Omental fat pad (tissue), 4 donors: ENCODE results near the gene CCDC178. TPM values are rescaled to one million over a fixed set of nuclear protein-coding genes. Genes with fewer than 3 reads are reported as not detected.

Experiments
- ATAC-seq: fragments of 150-250 bp; one replicate; pipeline ENCODE4 v1.9.1; 2016; ENCODE audit warnings: mild to moderate bottlenecking, moderate library complexity; ENCODE audit not compliant: low FRiP score
- DNase-seq: peaks from one replicate; pipeline ENCODE4 v3.0.0-alpha.2; 2019; ENCODE audit warnings: low spot score
- CTCF ChIP-seq, 3 donors: fragments of 450-650 bp; IDR thresholded peaks; one replicate each; pipeline ENCODE4 v1.5.1; 2016 to 2017; ENCODE audit warnings: antibody characterized with exemption in 3 of 3, mild to moderate bottlenecking in 3 of 3, moderate library complexity in 2 of 3
- total RNA-seq, 4 donors: library from RNA; depleted of rRNA; stranded (reverse); fragments of >200 nt; gene quantifications; one replicate each; pipeline ENCODE4 v1.1.0, GENCODE V29; 2016

Gene CCDC178
- total RNA-seq, 4 donors from 2014 or later, result 2.6 to 10.6 (median 3.5) TPM

- no peak for TF ChIP-seq CTCF (IDR thresholded peaks at IDR 0.05)
- DNase-seq (no peak), ATAC-seq (no peak)
Measured at GRCh38 chr18:33090461-33090860, 350.1 kb downstream of the CCDC178 start.

DNA sequence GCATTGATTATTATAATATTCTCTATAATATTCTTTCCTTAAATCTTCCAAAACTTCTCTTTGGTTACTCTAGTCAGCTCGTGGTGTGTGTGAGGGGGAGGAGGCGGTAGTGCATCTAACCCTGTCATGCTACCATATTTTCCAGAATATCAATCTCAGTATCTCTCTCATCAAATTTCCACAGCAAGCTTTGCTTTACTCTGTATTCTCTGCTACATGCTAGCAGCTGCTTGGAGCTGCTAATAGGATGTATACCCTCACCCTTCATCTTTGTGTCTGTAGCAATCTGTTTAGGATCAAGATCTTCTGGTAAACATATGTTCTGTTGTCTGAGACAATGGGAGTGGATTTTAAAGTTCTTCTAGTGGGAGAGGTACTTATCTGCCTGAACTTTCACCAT is 363.9 kb downstream of the CCDC178 start:
- DNase-seq (no peak), ATAC-seq (no peak)
- TF ChIP-seq CTCF (IDR thresholded peaks at IDR 0.05), result no peak

DNA sequence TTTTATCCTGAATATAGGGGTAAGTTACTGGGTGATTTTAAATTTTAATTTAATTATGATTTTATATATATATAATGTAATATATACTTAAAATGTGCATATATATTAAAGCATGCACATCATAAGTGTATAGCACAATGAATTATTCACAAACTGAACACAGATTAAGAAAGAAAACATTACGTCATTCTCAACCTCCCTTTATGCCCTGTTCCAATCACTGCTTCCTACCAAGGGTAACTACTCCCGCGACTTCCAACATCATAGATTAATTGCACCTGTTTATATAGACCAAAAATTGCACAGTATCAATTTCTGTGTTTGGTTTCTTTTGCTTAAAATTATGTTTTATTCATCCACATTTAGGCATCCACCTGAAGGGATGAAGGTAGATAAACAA is 366.4 kb downstream of the CCDC178 start:
- DNase-seq (no peak), ATAC-seq (no peak)
- no peak for TF ChIP-seq CTCF (IDR thresholded peaks at IDR 0.05)

DNA sequence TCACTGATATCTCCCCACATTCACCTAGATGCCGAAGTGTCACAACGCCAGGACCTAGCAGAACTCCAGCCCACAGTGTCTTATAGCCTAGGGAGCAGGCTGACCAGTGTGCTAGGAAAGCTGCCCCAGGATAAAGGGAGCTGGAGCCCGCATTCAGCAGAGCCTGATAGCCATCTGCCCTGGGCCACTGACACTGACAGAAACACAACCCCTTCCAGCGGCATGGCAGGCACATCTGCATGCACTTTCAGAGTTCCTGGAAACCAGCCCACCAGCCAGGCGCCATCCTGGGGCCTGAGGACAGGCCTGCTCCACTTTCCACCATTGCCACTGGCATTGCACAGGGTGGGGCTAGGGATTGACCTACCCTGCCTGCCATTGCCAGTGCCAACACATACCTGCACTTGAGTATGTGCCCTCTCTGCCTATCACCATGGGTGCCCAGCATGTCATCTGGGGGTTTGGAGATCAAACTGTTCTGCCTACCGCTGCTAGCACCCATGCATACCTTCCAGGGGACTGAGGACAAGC is 377.6 kb downstream of the CCDC178 start:
- TF ChIP-seq CTCF (IDR thresholded peaks at IDR 0.05), result no peak
- ATAC-seq (no peak), DNase-seq (no peak)

GRCh38 chr18:33052886-33053285 is 387.6 kb downstream of the CCDC178 start:
- ATAC-seq (no peak), DNase-seq (no peak)

GRCh38 chr18:33051407-33051806 is 389.1 kb downstream of the CCDC178 start:
- ATAC-seq, result no peak
- DNase-seq, result no peak
- no peak for TF ChIP-seq CTCF (IDR thresholded peaks at IDR 0.05)

More at GRCh38 chr18:33052886-33053285, 387.6 kb downstream of the CCDC178 start:
- no peak for TF ChIP-seq CTCF (IDR thresholded peaks at IDR 0.05)

- ATAC-seq, result no peak
- no peak for TF ChIP-seq CTCF (IDR thresholded peaks at IDR 0.05)
- no peak for DNase-seq
Measured at GRCh38 chr18:33040213-33040612, 400.3 kb downstream of the CCDC178 start.
